Activated CD8-positive, alpha-beta memory T cell treated with anti-CD3 and anti-CD28 coated beads, Interleukin-2, amount 50 U/mL, for 4 hours (primary cell): Measurements from ENCODE around the gene ADAM12.
"Not testable (repeated sequence)": the region's sequence is repeated elsewhere in the genome, so short reads cannot be mapped to it uniquely, and the experiment has no call there.

Source experiments
- DNase-seq: peaks from one replicate; pipeline ENCODE4 v3.0.0-alpha.2; 2020

The ADAM12 gene

DNA sequence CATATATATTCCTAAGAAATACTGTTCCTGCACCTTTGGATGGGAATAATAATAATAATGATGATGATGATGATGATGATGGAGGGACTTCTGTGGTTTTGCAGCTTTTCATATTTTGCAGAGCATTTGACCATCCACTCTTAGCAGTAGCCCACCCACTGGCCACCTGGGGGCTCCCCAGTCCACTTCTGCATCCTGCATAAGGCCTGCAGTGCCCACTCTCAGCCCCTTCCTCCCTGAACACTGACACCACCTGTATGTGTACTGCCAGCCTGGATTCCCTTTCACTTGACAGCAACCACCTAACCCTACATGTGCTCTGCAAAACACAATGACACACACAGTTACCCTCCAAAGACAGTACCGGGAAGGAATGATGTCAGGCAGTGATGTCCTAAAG, 131.4 kb downstream of the ADAM12 start:
- DNase-seq = no peak

DNA sequence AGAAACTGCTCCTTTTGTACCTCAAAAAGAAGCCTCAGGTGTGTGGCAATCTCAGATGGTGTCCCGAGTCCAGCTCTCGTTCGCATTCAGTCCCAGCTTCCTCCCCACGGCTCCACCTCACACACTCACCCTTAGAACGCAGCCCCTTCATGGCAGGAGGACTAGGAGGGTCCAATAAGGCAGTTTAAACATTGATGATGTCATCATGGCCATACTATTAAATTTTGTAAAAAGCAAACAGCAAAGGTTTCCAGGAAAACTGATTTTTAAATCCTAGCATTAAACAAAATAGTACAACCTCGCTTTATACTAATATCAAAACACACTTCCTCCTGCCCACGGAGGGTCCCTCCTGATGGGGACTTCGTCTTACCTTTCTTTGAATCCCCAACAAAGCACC, 133.0 kb downstream of the ADAM12 start:
- no peak for DNase-seq

DNA sequence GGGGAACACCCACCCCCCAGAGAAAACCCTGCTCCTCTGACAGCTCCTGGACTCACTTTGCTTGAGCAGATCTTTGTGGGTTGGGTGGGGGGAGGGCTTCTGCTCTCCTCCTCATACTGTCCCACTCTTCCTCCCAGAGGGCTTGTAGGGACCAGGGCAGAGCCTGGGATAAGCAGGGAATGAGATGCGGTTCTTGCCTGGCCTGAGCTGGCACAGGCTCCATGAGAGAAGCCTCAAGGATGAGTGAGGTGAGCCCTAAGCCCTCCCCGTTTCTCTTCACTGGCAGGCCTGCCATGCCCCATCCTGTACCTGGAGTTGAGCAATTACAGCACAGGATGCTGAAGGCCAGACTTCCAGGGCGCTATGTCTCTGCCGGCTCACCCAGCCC, 134.7 kb downstream of the ADAM12 start:
- no peak for DNase-seq

DNA sequence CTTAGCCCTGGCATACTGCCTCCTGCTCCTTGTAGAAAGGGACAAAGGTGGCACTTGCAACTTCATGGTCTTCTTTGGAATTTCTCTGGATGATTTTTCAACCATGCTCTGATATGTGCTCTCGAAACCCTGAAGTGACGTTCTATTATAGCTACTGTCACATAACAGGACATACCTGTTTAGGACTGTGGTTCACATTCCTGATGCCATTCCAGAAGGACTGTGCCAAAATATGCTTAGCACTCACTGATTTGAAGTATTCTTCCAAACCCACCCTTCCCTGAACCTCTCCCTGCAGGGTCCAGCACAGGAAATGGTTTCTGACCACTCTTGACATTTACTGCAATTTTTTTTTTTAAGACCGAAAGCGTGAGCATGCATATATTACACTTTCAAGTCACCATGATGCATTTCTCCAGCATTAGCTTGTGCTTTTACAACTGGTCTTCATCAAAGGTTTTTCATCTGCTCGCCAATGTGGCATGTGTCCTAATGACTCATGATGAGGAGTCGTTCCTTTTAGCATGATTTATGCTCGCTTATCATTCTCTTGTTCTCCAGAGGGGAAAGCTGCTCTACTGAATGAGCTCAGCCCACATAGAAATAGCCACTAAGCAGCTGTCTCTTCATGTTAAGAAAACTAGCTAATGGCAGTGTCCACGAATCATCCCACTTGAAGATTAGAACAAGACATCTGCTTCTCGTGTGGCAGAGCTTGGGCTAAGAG, 135.2 kb downstream of the ADAM12 start:
- no peak for DNase-seq

DNA sequence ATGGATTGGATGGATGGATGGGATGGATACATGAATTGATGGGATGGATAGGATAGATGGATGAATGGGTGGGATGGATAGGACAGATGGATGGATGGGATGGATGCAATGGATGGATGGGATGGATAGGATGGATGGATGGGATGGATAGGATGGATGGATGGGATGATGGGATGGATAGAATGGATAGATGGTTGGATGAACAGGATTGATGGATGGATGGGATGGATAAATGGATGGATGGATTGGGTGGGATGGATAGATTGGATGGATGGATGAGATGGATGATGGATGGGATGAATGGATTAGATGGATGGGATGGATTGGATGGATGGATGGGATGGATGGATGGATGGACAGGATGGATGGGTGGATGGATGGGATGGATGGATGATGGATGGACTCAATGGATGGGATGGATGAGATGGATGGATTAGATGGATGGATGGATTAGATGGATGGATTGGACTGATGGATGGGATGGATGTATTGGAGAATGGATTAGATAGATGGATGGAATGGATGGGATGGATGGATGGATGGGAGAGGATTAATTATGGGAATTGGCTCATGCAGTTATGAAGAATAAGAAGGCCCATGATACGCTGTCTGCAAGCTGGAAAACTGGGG, 136.4 kb downstream of the ADAM12 start:
- no peak for DNase-seq

DNA sequence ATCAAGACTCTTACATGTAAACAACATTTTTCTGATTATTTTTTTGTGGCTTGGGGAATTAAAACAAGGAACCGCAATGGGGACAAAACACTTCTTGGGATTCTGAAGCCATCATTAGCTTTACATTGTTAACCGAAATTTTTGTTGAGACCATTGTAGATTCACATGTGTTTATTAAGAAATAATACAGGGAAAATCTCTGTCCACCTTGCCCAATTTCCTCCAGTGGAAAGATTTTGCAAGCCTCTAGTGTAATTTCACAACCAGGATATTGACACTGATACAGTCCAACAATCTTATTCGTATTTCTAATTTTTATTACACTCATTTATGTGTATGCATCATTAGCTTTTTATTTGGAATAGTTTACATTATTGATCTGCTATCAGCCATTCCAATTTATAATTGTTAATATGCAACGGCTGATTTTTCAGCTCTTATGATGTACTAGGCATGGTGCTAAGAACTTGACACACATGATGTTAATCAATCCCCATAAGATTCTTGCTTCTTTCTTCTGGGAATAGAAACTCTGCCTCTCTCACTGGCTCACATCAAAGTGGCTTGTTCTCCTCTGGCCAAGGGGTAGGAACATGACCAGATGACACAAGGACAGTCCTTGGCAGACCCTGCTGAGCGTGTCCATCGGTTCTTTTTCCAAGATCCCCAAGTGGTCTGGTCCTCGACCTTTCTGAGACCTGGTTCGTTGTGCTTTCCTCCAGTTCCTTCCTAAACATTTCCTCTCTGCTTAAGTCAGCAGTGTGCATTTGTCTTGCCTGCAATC, 137.6 kb downstream of the ADAM12 start:
- no peak for DNase-seq

DNA sequence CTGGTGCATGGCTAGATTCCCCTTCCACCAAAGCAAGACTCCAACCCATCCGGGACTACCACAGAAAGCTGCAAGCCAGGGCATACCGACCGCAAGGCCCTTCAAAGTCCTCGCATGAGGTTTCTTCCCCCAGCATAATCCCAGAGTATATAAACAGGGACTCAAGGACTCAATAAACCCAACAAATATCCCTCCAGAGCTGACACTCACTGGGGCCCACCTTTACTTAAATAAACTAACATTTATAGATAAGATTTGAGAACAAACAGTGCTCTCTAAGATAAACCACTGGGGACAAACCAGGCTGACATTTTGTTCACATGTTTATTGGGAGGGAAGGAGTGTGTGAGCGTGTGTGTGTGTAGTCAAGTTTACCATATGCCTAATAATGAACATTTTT, 138.2 kb downstream of the ADAM12 start:
- DNase-seq = no peak

DNA sequence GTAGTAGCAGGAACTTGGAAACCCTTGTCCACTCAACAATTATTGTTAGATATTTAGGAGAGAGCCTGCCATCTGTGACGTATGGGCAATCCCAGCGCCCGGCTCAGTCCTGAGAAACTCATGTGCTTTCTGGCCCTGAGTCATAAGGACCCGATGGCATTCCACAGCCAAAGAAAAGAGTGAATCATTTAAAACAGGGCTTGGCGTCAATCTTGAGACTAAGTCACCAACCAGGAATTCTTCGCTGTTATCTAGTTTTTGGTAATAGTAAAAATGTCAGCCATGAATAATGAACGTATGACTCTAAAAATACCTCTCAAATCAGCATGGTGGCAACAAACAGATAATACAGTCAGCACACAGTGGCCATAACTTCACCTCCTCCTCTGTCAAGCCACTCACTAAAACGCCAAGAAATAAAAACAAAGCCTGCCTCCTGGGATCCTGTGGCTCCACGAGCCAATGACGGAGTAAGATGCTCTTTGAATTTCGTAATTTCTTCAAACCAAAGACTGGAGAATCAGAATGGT, 140.8 kb downstream of the ADAM12 start:
- no peak for DNase-seq

DNA sequence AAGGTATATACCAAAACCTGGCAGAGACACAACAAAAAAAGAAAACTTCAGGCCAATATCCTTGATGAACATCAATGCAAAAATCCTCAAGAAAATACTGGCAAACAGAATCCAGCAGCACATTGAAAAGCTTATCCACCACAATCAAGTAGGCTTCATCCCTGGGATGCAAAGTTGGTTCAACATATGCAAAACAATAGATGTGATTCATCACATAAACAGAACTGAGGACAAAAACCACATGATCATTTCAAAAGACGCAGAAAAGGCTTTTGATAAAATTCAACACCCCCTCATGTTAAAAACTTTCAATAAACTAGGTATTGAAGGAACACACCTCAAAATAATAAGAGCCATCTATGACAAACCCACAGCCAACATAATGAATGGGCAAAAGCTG, 141.9 kb downstream of the ADAM12 start:
- not testable (repeated sequence) for DNase-seq

DNA sequence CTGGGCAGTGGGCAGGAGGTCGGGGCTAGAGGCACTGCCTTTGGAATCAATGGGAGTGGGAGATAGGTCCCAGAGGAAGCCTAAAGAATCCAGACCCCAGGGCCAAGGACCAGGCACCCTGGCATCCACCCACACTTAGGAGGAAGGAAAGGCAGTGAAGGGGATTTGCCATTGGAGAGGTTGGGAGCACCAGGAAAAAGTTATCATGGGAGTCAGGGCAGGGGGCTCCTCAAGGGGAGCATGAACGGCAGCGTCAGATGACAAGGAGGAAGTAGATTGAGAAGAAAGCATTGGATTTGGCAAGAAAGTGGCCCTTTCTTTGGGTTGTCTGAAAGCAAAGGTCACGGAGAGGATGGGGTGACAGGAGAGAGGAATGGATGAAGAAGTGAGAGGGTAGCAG, 142.8 kb downstream of the ADAM12 start:
- DNase-seq = no peak

DNA sequence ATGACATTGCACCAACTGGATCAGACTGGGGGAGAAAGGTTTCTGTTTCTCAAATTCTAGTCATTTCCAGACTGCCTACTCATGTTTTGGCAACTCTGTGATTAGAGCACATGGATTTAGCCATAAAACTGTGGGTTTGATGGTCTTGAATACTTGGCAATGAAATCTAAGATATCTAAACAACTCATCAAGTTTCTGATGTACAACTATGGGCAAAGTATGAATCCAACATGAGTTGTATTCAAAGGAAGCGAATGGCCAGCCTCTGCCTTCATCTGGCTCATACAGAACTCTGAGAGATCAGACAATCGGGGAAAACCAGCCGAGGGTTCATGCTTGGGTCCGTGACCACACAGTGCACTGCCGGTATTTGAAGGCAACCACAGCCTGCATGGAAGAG, 144.3 kb downstream of the ADAM12 start:
- DNase-seq = no peak

DNA sequence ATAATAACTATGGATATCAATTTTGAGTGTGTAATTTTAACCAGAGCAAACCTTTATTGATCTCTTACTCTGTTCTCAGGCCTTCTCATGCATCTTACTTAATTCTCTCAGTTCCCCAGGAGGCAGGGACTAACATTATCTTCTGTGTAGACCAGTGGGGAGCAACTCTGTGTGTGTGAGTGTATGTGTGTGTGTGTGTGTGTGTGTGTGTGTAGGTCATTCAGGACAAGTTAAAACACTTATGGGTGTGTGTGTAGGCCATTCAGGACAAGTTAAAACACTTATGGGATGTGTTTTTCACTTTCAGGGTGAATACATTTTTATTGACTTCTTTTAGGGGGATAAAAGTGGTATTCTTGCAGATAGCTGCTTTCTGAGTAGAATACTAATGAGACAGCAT, 145.0 kb downstream of the ADAM12 start:
- DNase-seq = no peak

DNA sequence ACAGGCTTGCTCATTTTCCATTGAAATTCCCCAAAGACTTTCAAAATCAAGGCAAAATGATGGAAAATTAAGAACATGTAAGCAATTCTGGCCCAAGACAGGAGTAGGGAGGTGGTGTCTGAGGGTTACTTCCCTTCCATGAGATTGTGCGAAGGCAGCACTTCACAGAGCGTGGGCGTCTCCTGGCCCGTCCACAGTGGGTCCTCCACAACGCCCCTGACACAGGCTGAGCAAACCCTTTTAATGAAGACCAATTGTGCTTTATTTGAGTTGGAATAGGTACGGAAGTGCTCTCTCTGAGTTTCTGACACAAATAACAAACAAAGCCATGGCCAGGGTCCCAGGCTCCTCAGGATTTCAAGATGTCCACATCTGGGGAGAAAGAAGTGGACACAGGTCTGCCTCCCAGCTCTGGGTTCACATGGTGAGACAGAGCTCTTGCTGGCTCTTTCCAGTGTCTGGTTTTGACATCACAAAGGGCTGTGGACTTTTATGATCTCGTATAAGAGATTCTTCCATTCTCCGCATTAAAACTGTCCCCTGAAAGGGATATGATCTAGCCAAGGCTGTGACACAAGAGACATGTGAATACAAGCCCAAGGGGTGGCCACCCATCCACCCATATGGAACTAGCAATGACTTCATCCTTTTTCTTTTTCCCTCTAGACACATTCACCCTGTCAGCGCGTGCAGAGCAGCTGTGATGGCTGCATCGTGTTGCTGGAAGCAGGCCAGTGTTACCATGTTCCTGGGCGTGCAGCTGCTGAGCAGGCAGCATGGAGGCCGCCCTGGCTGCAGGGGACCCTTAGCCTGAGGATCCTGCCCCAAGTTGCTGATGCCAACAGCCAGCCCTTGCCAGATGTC, 145.6 kb downstream of the ADAM12 start:
- no peak for DNase-seq

DNA sequence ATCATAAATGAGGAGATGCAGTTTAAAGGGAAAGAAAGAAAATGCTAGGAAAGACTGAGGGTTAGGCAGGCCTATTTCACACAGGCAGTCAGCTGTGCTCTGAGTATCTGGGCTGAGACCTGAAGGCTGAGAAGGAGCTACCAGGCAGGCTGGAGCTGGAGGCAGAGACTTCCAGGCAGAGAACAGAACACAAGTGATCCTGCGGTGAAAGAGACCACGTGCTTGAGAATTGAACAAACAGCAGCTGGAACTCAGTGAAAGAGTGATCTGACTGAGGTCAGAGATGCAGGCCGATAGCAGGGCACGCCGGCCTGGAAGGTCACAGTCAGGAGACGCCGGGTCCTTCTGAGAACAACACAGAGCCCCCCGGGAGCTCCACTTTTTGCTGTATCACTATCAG, 147.8 kb downstream of the ADAM12 start:
- no peak for DNase-seq

DNA sequence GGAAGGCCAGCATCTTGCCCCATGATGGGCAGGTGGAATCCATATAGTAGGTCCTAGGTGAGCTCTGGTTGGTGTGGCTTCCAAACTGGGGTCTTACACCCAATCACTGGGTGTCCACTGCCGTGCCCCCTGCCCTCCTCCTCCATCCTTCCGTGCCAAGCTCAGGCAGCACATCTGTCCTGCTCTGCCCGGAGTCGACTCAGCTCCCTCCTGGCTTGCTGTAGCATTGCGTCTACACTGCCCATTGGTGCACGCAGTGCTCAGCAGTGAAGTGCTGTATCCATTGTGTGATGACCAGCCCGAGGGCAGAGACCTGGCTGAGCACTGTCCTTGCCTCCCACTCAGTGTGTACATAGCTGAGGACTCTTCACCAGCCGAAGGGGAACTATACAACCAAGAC, 148.4 kb downstream of the ADAM12 start:
- DNase-seq = no peak

DNA sequence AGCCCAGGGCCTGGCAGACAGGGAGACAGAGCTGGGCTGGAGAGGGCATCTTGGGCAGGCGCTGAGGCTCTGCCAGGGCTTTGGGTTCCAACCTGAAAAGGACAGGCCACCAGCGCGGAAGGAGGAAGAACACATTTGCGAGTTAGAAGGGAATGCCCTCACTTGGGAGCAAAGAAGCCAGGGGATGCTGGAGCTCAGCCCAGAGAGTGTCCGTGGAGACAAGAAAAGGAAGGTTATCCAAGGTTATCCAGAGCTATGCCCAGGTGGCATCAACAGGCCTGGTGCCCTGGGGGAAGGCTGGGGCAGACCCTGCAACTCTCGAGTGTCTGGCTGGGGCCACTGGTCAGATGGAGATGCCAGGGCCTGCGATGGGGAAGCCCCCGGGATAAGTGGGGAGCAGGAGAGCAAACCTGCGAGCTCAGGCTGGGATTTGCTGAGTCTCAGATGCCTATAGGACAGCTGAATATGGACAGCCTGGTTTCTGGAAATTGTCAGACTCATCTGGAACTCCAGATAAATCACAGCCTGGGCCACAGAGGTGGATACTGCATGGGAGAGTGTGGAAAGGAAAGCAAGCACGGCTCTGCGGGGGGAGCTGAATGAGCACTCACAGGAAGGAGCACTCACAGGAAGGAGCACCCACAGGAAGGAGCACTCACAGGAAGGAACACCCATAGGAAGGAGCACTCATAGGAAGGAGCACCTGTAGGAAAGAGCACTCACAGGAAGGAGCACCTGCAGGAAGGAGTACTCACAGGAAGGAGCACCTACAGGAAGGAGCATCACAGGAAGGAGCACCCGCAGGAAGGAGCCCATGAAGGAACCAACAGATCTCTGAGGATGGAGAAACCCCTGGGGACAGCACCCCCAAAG, 152.1 kb downstream of the ADAM12 start:
- DNase-seq = no peak

DNA sequence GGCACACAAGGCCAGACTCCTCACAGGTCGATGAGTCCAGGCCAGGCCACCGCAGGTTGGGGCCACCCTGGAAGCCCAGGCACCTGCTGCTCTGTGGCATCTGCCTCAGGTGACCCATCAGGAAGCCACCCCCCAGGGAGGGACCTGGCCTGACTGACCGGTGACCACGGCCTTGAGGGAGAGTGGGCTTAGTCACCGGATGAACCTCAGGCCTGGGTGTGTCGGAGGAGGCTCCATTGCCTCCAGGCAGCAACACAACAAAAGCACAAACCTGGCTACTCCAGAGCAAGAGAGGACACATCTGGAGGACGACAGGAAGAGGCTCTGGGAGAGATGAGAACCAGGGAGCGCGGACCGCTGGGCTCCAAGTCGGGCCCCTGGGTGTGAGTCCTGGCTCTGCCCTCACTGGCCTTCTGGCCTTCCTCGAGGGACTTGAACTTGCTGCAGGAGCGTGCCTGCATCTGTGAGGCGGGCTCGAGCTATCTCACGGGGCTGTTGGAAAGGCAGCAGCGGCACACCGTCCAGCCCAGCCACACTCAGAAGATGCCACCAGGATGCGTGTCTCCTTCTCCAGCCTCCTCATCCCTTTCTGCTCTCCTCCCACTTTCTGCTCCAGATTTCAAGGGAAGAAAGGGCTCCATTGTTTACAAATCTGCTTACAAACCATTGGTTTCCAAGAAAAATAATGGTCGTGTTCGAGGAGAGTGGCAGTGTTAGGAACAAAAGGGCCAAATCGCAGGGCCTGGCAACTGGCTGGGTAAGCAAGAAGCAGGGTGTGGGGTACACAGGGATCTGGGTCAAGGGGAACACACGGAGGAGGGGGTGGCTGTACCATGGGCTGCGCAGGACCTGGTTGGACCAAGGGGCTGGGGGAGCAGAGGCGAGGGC, 152.9 kb downstream of the ADAM12 start:
- DNase-seq = no peak

DNA sequence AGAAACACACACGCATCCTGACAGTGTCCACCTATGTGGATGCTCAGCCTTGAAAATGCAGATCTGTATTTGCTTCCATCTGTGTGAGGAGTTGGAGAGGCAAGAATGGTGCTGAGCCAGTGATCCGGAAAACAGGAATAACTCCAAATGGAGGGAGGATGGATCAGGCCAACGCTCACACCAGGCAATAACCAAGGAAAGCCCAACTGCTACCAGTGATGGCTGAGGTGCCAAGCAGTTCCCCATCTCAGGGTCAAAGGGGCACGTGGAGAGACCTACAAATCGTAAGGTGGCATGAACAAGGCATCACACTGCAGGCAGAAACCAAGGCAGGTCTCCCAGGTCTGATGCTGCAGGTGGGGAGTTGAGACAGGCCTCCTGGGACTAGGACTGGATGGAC, 153.6 kb downstream of the ADAM12 start:
- no peak for DNase-seq

DNA sequence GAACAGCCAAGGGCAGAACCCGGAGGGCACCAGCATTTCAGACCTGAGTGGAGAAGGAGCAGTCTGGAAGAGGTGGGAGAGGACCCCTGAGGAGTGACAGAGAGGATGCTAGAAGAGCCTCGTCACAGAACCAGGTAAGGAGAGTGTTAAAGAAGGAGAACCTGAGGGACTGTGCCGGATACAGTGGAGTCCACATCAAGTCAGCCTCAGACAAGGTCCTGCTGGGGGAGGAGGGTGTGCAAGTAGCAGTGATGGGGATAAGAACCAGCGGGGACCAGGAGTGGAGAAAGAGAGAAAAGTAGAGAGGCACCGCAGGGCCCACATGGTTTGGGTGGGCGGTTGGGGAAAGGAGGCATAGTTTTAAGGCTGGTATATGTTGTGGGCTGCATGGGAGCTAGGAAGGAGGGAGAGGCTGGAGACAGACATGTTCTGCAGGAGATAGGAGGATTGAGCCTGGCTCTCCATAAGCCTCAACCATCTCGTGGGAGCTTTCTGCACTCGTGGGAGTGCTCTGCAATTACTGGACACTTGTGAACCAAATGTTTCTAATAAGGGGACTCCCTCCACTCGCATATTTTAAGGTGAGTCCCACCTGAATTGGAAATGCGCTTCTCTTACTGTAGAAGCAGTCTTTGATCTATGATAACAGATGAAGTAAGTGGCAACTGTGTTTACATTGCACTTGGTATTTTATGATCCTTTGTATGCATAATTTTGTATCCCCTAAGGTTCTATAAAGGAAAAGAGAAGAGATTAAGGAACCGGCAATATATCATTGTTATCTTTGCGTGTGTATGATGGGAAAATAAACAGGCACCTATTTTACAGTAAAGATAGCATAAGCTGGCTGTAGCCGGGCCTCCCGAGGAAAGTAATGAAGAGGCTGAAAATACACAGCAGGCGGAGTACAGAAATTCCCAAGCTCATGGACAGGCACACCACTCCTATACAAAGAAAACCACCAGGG, 154.8 kb downstream of the ADAM12 start:
- no peak for DNase-seq

DNA sequence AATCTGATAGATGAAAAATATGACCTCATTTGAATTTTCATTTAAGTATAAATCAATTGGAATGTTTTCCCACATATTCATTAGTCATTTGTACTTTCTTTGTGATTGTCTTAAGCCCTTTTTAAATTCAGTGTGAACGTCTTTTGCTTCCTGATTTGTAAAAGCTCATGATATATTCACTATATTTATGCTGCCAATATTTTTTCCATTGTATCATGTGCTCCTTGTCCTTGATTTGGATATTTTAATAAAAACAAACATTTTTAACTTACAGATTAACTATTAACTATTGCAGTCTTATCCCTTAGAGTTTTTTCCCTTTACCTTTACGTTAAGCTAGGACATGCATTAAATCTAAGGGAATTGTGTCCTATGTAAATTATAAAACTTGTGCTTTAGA, 157.7 kb downstream of the ADAM12 start:
- DNase-seq = no peak
